DOHH2 (cell line): ENCODE measurements around the gene ZFHX3.

Experiments
- H3F3A ChIP-seq: fragments of 200-600 bp; sonication (generic), shearing (Covaris generic); 2 replicates; pipeline ENCODE4 v1.6.0; 2016; ENCODE audit warnings: antibody characterized with exemption, mild to moderate bottlenecking; ENCODE audit not compliant: control insufficient read depth, insufficient read depth
- H3K27ac ChIP-seq: fragments of 200-600 bp; sonication (generic); 2 replicates; pipeline ENCODE4 v1.5.1; 2014; ENCODE audit warnings: low read depth, mild to moderate bottlenecking, low read length, moderate library complexity
- H3K27me3 ChIP-seq: fragments of 200-600 bp; sonication (generic); 2 replicates; pipeline ENCODE4 v1.6.1; 2014; ENCODE audit warnings: mild to moderate bottlenecking, low read length, mixed read lengths; ENCODE audit not compliant: control insufficient read depth
- H3K36me3 ChIP-seq: fragments of 200-600 bp; sonication (generic); 2 replicates; pipeline ENCODE4 v1.6.1; 2014; ENCODE audit warnings: mild to moderate bottlenecking, low read length, moderate library complexity, mixed read lengths; ENCODE audit not compliant: control insufficient read depth
- H3K4me1 ChIP-seq: fragments of 200-600 bp; sonication (generic); 2 replicates; pipeline ENCODE4 v1.6.1; 2014; ENCODE audit warnings: mild to moderate bottlenecking, low read length, mixed read lengths; ENCODE audit not compliant: control insufficient read depth
- H3K4me2 ChIP-seq: fragments of 200-600 bp; sonication (generic); 2 replicates; pipeline ENCODE4 v1.6.0; 2014; ENCODE audit warnings: mild to moderate bottlenecking, low read length, moderate library complexity
- H3K4me3 ChIP-seq: fragments of 200-600 bp; sonication (generic); 2 replicates; pipeline ENCODE4 v1.5.1; 2014; ENCODE audit warnings: mild to moderate bottlenecking, low read length, mixed read lengths
- H3K79me2 ChIP-seq: fragments of 200-600 bp; sonication (generic); 2 replicates; pipeline ENCODE4 v1.6.1; 2014; ENCODE audit warnings: mild to moderate bottlenecking, low read length, mixed read lengths; ENCODE audit not compliant: control insufficient read depth
- H3K9me2 ChIP-seq: fragments of 200-600 bp; sonication (generic); replicated peaks from 2 replicates; pipeline ENCODE4 v1.6.1; 2014; ENCODE audit warnings: mild to moderate bottlenecking, low read length, mixed read lengths; ENCODE audit not compliant: control insufficient read depth
- H3K9me3 ChIP-seq: fragments of 200-600 bp; sonication (generic); 2 replicates; pipeline ENCODE4 v1.6.1; 2014; ENCODE audit warnings: antibody characterized with exemption, low read length, mixed read lengths; ENCODE audit not compliant: control insufficient read depth, insufficient read depth
- H4K20me1 ChIP-seq: fragments of 200-600 bp; sonication (generic); 2 replicates; pipeline ENCODE4 v1.6.0; 2014; ENCODE audit warnings: low read depth, mild to moderate bottlenecking, antibody characterized with exemption, low read length, moderate library complexity; ENCODE audit not compliant: control insufficient read depth, insufficient read depth
- EZH2phosphoT487 ChIP-seq: fragments of 200-600 bp; sonication (generic); IDR thresholded peaks from 2 replicates; pipeline ENCODE4 v1.6.1; 2017; ENCODE audit warnings: borderline replicate concordance, mild to moderate bottlenecking, antibody characterized with exemption, low read length, moderate library complexity, mixed read lengths
- TF ChIP-seq, protein P1 (sequence below): fragments of 200-600 bp; sonication (generic); IDR thresholded peaks from one replicate; pipeline ENCODE4 v1.5.1; 2014; ENCODE audit warnings: antibody characterized with exemption, mild to moderate bottlenecking, low read depth, low read length; ENCODE audit not compliant: poor library complexity, severe bottlenecking

Gene ZFHX3

DNA sequence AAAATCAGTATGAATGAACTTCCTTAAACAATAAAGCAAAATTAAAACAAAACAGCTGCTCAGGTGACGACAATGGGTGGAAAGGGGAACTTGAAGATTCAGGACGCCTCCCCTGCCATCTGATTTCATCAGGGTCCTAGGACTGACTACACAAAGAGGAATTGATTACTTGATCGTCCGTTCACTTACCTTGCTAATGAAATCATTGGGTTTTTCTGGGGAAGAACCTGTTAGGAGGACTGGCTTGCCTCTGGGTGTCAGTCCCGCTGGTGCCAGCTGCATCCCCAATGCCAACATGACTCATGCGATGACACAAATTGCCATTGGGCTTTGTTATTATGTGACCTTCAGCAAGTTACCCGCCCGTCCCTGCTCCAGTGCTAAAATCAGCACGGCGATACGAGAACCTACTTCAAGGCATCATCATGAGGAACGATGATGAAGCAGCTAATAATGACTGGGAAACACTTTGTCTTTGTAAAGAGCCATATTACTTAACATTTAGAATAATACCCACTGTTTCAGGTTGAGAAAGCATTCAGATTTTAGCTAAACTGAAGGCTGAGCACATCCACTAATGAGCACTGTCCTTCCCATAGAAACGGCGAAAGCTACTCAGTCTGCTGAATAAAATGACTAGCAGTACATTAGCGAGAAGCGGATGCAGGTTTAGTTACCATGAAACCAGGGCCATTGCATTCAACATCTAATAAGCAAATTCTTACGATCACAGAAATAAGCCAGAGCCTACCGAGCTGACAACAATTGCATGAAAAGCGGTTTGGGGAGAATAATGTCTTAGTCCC lies 139.4 kb downstream of the ZFHX3 start:
- no peaks in the 10 kb centered on the region for H3K4me1 ChIP-seq
- TF ChIP-seq, protein P1, sequence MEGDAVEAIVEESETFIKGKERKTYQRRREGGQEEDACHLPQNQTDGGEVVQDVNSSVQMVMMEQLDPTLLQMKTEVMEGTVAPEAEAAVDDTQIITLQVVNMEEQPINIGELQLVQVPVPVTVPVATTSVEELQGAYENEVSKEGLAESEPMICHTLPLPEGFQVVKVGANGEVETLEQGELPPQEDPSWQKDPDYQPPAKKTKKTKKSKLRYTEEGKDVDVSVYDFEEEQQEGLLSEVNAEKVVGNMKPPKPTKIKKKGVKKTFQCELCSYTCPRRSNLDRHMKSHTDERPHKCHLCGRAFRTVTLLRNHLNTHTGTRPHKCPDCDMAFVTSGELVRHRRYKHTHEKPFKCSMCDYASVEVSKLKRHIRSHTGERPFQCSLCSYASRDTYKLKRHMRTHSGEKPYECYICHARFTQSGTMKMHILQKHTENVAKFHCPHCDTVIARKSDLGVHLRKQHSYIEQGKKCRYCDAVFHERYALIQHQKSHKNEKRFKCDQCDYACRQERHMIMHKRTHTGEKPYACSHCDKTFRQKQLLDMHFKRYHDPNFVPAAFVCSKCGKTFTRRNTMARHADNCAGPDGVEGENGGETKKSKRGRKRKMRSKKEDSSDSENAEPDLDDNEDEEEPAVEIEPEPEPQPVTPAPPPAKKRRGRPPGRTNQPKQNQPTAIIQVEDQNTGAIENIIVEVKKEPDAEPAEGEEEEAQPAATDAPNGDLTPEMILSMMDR, result no peak
- TF ChIP-seq EZH2phosphoT487, result no peak
- H3K4me2 ChIP-seq, result no peak overlapping the region
- no peaks in the 10 kb centered on the region for H3K79me2 ChIP-seq
- H3K27ac ChIP-seq, result no peak overlapping the region
- H3K4me3 ChIP-seq, result no peak overlapping the region
- H4K20me1 ChIP-seq, result no peaks in the 10 kb centered on the region
- H3K9me3 ChIP-seq, result no peaks in the 10 kb centered on the region
- no peaks in the 10 kb centered on the region for H3K27me3 ChIP-seq
- no peaks in the 10 kb centered on the region for H3K36me3 ChIP-seq
- no peaks in the 10 kb centered on the region for H3K9me2 ChIP-seq
- no peaks in the 10 kb centered on the region for H3F3A ChIP-seq

DNA sequence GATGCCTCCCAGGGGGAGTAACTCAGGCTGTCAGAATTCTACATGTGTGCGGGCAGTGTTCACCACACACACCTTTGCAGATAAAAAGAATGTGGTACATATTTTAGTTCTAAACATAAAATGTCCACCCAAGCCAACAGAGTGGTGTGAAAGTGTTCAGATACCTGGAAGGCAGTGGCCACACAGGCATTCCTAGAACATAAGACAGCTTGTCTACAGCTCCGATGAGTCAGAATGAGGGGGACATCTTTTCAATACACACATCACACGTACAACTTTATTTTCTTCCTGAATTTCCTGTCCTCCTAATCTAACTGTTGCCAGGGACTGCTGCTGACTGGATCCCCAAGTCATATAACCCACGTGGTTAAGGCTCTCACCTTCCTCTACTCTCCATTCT lies 142.3 kb downstream of the ZFHX3 start:
- no peak overlapping the region for H3K4me2 ChIP-seq
- no peaks in the 10 kb centered on the region for H4K20me1 ChIP-seq

DNA sequence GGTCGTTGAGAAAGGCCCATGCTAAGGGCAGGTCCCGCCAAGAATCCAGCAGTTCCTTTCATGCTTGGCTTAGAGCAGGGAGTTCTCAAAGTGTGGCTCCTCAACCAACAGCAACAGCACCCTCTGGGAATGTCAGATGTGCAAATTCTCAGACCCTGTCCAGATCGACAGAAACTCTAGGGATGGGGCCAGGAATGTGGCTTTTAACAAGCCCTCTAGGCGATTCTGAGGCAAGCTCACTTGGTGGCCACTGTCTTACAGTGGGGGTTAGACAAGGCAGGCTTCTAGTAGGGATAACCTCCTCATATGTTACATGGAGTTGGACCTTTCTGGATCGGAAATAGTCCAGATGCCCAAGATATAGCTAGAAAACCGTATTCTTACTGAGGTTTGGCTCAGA lies 144.8 kb downstream of the ZFHX3 start:
- no peaks in the 10 kb centered on the region for H3K27me3 ChIP-seq
- no peaks in the 10 kb centered on the region for H3K36me3 ChIP-seq
- H3K27ac ChIP-seq, result no peak overlapping the region
- H3K4me3 ChIP-seq, result no peak overlapping the region
- H3F3A ChIP-seq, result no peaks in the 10 kb centered on the region
- no peaks in the 10 kb centered on the region for H3K9me3 ChIP-seq
- no peaks in the 10 kb centered on the region for H3K9me2 ChIP-seq
- no peaks in the 10 kb centered on the region for H4K20me1 ChIP-seq
- H3K79me2 ChIP-seq, result no peaks in the 10 kb centered on the region
- no peaks in the 10 kb centered on the region for H3K4me1 ChIP-seq
- no peak overlapping the region for H3K4me2 ChIP-seq
- no peak for TF ChIP-seq EZH2phosphoT487
- TF ChIP-seq, protein P1, result no peak

More for the DNA sequence above, 142.3 kb downstream of the ZFHX3 start:
- TF ChIP-seq EZH2phosphoT487, result no peak
- TF ChIP-seq, protein P1, result no peak
- Histone ChIP-seq H3K4me3 (no peak overlapping the region), H3K27ac (no peak overlapping the region), H3K79me2 (no peaks in the 10 kb centered on the region), H3K4me1 (no peaks in the 10 kb centered on the region), H3K9me3 (no peaks in the 10 kb centered on the region), H3K9me2 (no peaks in the 10 kb centered on the region), H3F3A (no peaks in the 10 kb centered on the region), H3K36me3 (no peaks in the 10 kb centered on the region), H3K27me3 (no peaks in the 10 kb centered on the region)
